WTC11 (cell line): ENCODE results near the gene UBE2M. TPM values are rescaled to one million over a fixed set of nuclear protein-coding genes. Genes with fewer than 3 reads are reported as not detected.

ENCODE experiments used
- AR ChIP-seq: fragments of 250-450 bp; sonication (Bioruptor Pico); IDR thresholded peaks from 2 replicates; pipeline ENCODE4 v1.9.0; 2021; ENCODE audit warnings: mild to moderate bottlenecking
- CDX4 ChIP-seq: fragments of 250-450 bp; sonication (Bioruptor Pico); IDR thresholded peaks from 2 replicates; pipeline ENCODE4 v1.9.0; 2021; ENCODE audit warnings: moderate library complexity, mild to moderate bottlenecking, inconsistent platforms, borderline replicate concordance
- CREM ChIP-seq: sonication (generic); formaldehyde crosslinking; IDR thresholded peaks from 2 replicates; pipeline ENCODE4 v1.8.1; 2022; ENCODE audit warnings: mild to moderate bottlenecking, missing genetic modification reagents, moderate library complexity
- E2F1 ChIP-seq: sonication (generic); formaldehyde crosslinking; IDR thresholded peaks from 2 replicates; pipeline ENCODE4 v1.8.0; 2022; ENCODE audit warnings: mild to moderate bottlenecking, missing genetic modification reagents
- ELF4 ChIP-seq: sonication (generic); formaldehyde crosslinking; IDR thresholded peaks from 2 replicates; pipeline ENCODE4 v1.8.1; 2022; ENCODE audit warnings: low read depth, mild to moderate bottlenecking, moderate library complexity, missing genetic modification reagents
- EMX1 ChIP-seq: fragments of 250-450 bp; sonication (Bioruptor Pico); IDR thresholded peaks from 2 replicates; pipeline ENCODE4 v1.8.0; 2021; ENCODE audit warnings: mild to moderate bottlenecking
- FOXK1 ChIP-seq: sonication (generic); formaldehyde crosslinking; IDR thresholded peaks from 2 replicates; pipeline ENCODE4 v1.8.0; 2022; ENCODE audit warnings: mild to moderate bottlenecking, moderate library complexity, missing genetic modification reagents
- FOXP1 ChIP-seq: sonication (generic); formaldehyde crosslinking; IDR thresholded peaks from 2 replicates; pipeline ENCODE4 v1.8.0; 2022; ENCODE audit warnings: missing genetic modification reagents, mild to moderate bottlenecking, moderate library complexity, borderline replicate concordance
- GABPB1 ChIP-seq: sonication (generic); formaldehyde crosslinking; IDR thresholded peaks from 2 replicates; pipeline ENCODE4 v1.8.1; 2023; ENCODE audit warnings: mild to moderate bottlenecking, missing genetic modification reagents
- IRF2 ChIP-seq: sonication (generic); formaldehyde crosslinking; IDR thresholded peaks from 2 replicates; pipeline ENCODE4 v1.8.0; 2022; ENCODE audit warnings: low read depth, missing genetic modification reagents, borderline replicate concordance
- JAZF1 ChIP-seq: fragments of 250-450 bp; sonication (Bioruptor Pico); IDR thresholded peaks from 2 replicates; pipeline ENCODE4 v1.9.0; 2021; ENCODE audit warnings: moderate library complexity, mild to moderate bottlenecking, inconsistent platforms
- MAX ChIP-seq: sonication (generic); formaldehyde crosslinking; IDR thresholded peaks from 2 replicates; pipeline ENCODE4 v1.8.0; 2022; ENCODE audit warnings: mild to moderate bottlenecking, missing genetic modification reagents
- MXD4 ChIP-seq: fragments of 250-450 bp; sonication (Bioruptor Pico); IDR thresholded peaks from 2 replicates; pipeline ENCODE4 v1.8.0; 2021; ENCODE audit warnings: mild to moderate bottlenecking, moderate library complexity, borderline replicate concordance
- MYBL2 ChIP-seq: sonication (generic); formaldehyde crosslinking; IDR thresholded peaks from 2 replicates; pipeline ENCODE4 v1.8.1; 2023; ENCODE audit warnings: mild to moderate bottlenecking, moderate library complexity, missing genetic modification reagents
- NFATC4 ChIP-seq: fragments of 250-450 bp; sonication (Bioruptor Pico); IDR thresholded peaks from 2 replicates; pipeline ENCODE4 v1.9.0; 2021; ENCODE audit warnings: mild to moderate bottlenecking
- NR2C2 ChIP-seq: sonication (generic); formaldehyde crosslinking; IDR thresholded peaks from 2 replicates; pipeline ENCODE4 v1.8.0; 2022; ENCODE audit warnings: mild to moderate bottlenecking, missing genetic modification reagents
- RELA ChIP-seq: sonication (generic); formaldehyde crosslinking; IDR thresholded peaks from 2 replicates; pipeline ENCODE4 v1.8.1; 2022; ENCODE audit warnings: missing genetic modification reagents, mild to moderate bottlenecking, borderline replicate concordance
- RORB ChIP-seq: fragments of 250-450 bp; sonication (Bioruptor Pico); IDR thresholded peaks from 2 replicates; pipeline ENCODE4 v1.9.0; 2021; ENCODE audit warnings: mild to moderate bottlenecking
- USF2 ChIP-seq: sonication (generic); formaldehyde crosslinking; IDR thresholded peaks from 2 replicates; pipeline ENCODE4 v1.8.1; 2023; ENCODE audit warnings: mild to moderate bottlenecking, missing genetic modification reagents, moderate library complexity
- ZNF232 ChIP-seq: sonication (generic); formaldehyde crosslinking; IDR thresholded peaks from 2 replicates; pipeline ENCODE4 v1.8.0; 2022; ENCODE audit warnings: mild to moderate bottlenecking, missing genetic modification reagents
- ZNF263 ChIP-seq: sonication (generic); formaldehyde crosslinking; IDR thresholded peaks from 2 replicates; pipeline ENCODE4 v1.8.1; 2022; ENCODE audit warnings: low read depth, mild to moderate bottlenecking, moderate library complexity, missing genetic modification reagents
- ZNF281 ChIP-seq: sonication (generic); formaldehyde crosslinking; IDR thresholded peaks from 2 replicates; pipeline ENCODE4 v1.8.0; 2023; ENCODE audit warnings: mild to moderate bottlenecking, missing genetic modification reagents
- ZNF532 ChIP-seq: fragments of 250-450 bp; sonication (Bioruptor Pico); IDR thresholded peaks from 2 replicates; pipeline ENCODE4 v1.9.0; 2021; ENCODE audit warnings: mild to moderate bottlenecking, borderline replicate concordance
- ZSCAN18 ChIP-seq: fragments of 250-450 bp; sonication (Bioruptor Pico); IDR thresholded peaks from 2 replicates; pipeline ENCODE4 v2.1.2; 2022; ENCODE audit warnings: mild to moderate bottlenecking, moderate library complexity
- total RNA-seq: library from RNA; stranded (reverse); gene quantifications from 3 replicates; pipeline ENCODE4 v1.2.3, GENCODE V29; 2021

UBE2M gene
- total RNA-seq, 1 experiment from 2014 or later = 105 TPM

GRCh38 chr19:58575183-58576041 is 17.0 kb upstream of the UBE2M start (continued):
- TF ChIP-seq IRF2 (CRISPR knock-in tag) (no peak), E2F1 (CRISPR knock-in tag) (no peak), ZNF232 (CRISPR knock-in tag) (0 out of 2 replicates have a peak, but pooled peaks have one; percentile 38), FOXK1 (CRISPR knock-in tag) (no peak; the same call in 1 of the 2 replicates), JAZF1 (CRISPR knock-in tag) (no peak), USF2 (CRISPR knock-in tag) (0 out of 2 replicates have a peak, but pooled peaks have one; percentile 20), ZNF532 (CRISPR knock-in tag) (no peak), ZNF281 (CRISPR knock-in tag) (no peak), AR (CRISPR knock-in tag) (no peak), MYBL2 (CRISPR knock-in tag) (no peak), FOXP1 (no peak), EMX1 (CRISPR knock-in tag) (no peak), ZSCAN18 (CRISPR knock-in tag) (no peak), NFATC4 (CRISPR knock-in tag) (no peak), NR2C2 (CRISPR knock-in tag) (no peak), RELA (CRISPR knock-in tag) (peak; percentile 72; the same call in 1 of the 2 replicates), ZNF263 (no peak), CREM (peak; percentile 76; the same call in 1 of the 2 replicates), GABPB1 (peak; percentile 44; the same call in 1 of the 2 replicates), MAX (CRISPR knock-in tag) (no peak; the same call in 1 of the 2 replicates), MXD4 (CRISPR knock-in tag) (no peak), RORB (CRISPR knock-in tag) (no peak), ELF4 (no peak), CDX4 (CRISPR knock-in tag) (no peak)
